ENCODE data around the gene HOMER1.
"Not testable (repeated sequence)": the region's sequence is repeated elsewhere in the genome, so short reads cannot be mapped to it uniquely, and the experiment has no call there.

The HOMER1 gene

GRCh38 chr5:79540939-79541338 lies 27.0 kb upstream of the HOMER1 start:
- H3K4me3 ChIP-seq (ENCODE audit: low read length), result no peak overlapping the region
- H3K27ac ChIP-seq (ENCODE audit: low read length), result no peak overlapping the region
- H3K9ac ChIP-seq (ENCODE audit: low read length), result no peak overlapping the region
- no peaks in the 10 kb centered on the region for H3K4me1 ChIP-seq (ENCODE audit: control insufficient read depth, low read depth, low read length)
- no peaks in the 10 kb centered on the region for H3K9me3 ChIP-seq (ENCODE audit: control insufficient read depth, low read depth, low read length)
- H3K27me3 ChIP-seq (ENCODE audit: control insufficient read depth, insufficient read depth, low read length), result no peaks in the 10 kb centered on the region
- H3K36me3 ChIP-seq (ENCODE audit: control insufficient read depth, low read depth, low read length), result no peaks in the 10 kb centered on the region

- Histone ChIP-seq H3K9ac (ENCODE audit: low read length) (no peak overlapping the region), H3K9me3 (ENCODE audit: control insufficient read depth, low read depth, low read length) (no peaks in the 10 kb centered on the region), H3K27me3 (ENCODE audit: control insufficient read depth, insufficient read depth, low read length) (no peaks in the 10 kb centered on the region), H3K36me3 (ENCODE audit: control insufficient read depth, low read depth, low read length) (no peaks in the 10 kb centered on the region), H3K4me1 (ENCODE audit: control insufficient read depth, low read depth, low read length) (no peaks in the 10 kb centered on the region), H3K27ac (ENCODE audit: low read length) (no peak overlapping the region), H3K4me3 (ENCODE audit: low read length) (no peak overlapping the region)
These were observed 22.4 kb upstream of the HOMER1 start for GRCh38 chr5:79536193-79536906.

DNA sequence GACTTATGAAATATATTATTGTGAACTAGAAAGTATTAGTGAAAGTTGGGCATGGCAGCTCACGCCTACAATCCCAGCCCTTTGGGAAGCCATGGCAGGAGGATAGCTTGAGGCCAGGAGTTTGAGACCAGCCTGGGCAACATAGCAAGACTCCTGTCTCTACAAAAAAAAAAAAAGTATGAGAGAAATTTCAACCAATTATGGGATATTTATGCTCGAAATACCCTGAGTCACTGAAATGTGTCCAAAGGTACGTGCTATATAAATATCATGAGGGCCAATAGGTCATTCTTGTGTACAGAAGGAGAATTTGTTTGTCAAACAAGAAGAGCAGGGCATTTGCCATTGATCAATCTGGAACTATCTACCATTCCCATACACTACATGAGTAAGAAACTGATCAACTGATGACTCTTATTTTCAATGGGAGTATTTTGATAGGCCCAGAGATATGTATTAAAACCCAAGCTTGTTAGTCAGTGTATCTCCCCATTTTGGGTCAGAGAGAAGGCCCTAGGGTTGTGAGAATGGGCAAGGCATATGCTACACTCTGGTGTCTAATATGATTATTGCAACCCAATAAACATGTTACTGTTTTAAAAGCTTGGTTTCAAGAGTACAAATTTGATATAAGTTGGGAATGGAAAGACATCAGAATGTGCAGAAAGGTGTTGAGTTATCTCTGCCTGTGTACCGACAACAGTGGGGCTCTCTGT lies 21.7 kb upstream of the HOMER1 start:
- no peaks in the 10 kb centered on the region for H3K4me1 ChIP-seq (ENCODE audit: control insufficient read depth, low read depth, low read length)
- no peaks in the 10 kb centered on the region for H3K27me3 ChIP-seq (ENCODE audit: control insufficient read depth, insufficient read depth, low read length)

GRCh38 chr5:79529110-79529509 lies 15.2 kb upstream of the HOMER1 start:
- Histone ChIP-seq H3K4me1 (ENCODE audit: control insufficient read depth, low read depth, low read length) (no peaks in the 10 kb centered on the region), H3K36me3 (ENCODE audit: control insufficient read depth, low read depth, low read length) (no peaks in the 10 kb centered on the region), H3K9me3 (ENCODE audit: control insufficient read depth, low read depth, low read length) (peaks cover 5% of the 10 kb centered on the region), H3K9ac (ENCODE audit: low read length) (no peak overlapping the region), H3K27ac (ENCODE audit: low read length) (no peak overlapping the region), H3K27me3 (ENCODE audit: control insufficient read depth, insufficient read depth, low read length) (no peaks in the 10 kb centered on the region), H3K4me3 (ENCODE audit: low read length) (no peak overlapping the region)

More for the DNA sequence above, 21.7 kb upstream of the HOMER1 start:
- no peak overlapping the region for H3K4me3 ChIP-seq (ENCODE audit: low read length)
- H3K27ac ChIP-seq (ENCODE audit: low read length), result no peak overlapping the region
- no peaks in the 10 kb centered on the region for H3K36me3 ChIP-seq (ENCODE audit: control insufficient read depth, low read depth, low read length)
- H3K9me3 ChIP-seq (ENCODE audit: control insufficient read depth, low read depth, low read length), result no peaks in the 10 kb centered on the region
- no peak overlapping the region for H3K9ac ChIP-seq (ENCODE audit: low read length)

GRCh38 chr5:79527431-79527830 lies 13.5 kb upstream of the HOMER1 start:
- Histone ChIP-seq H3K27me3 (ENCODE audit: control insufficient read depth, insufficient read depth, low read length) (no peaks in the 10 kb centered on the region), H3K27ac (ENCODE audit: low read length) (no peak overlapping the region), H3K36me3 (ENCODE audit: control insufficient read depth, low read depth, low read length) (no peaks in the 10 kb centered on the region), H3K4me1 (ENCODE audit: control insufficient read depth, low read depth, low read length) (no peaks in the 10 kb centered on the region), H3K9me3 (ENCODE audit: control insufficient read depth, low read depth, low read length) (peaks cover 5% of the 10 kb centered on the region), H3K4me3 (ENCODE audit: low read length) (no peak overlapping the region), H3K9ac (ENCODE audit: low read length) (no peak overlapping the region)

DNA sequence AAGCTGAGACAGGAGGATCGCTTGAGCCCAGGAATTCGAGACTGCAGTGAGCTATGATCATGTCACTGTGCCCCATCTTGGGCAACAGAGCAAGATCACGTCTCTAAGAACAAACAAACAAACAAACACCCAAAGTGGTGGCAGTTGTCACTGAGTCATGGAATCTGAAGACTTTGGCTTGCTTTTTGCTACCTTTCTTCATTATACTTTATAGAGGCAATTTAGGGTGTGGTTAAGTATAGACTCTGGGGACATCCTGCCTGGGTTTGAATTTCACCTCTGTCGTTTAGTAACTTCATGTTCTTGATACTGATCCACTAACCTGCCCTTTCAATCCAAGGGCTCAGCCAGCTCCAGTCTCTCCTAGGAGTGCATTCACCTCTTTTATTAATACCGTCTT lies 13.0 kb upstream of the HOMER1 start:
- no peak overlapping the region for H3K27ac ChIP-seq (ENCODE audit: low read length)
- no peak overlapping the region for H3K9ac ChIP-seq (ENCODE audit: low read length)
- no peaks in the 10 kb centered on the region for H3K36me3 ChIP-seq (ENCODE audit: control insufficient read depth, low read depth, low read length)
- H3K4me3 ChIP-seq (ENCODE audit: low read length), result no peak overlapping the region
- H3K27me3 ChIP-seq (ENCODE audit: control insufficient read depth, insufficient read depth, low read length), result no peaks in the 10 kb centered on the region
- peaks cover 5% of the 10 kb centered on the region for H3K9me3 ChIP-seq (ENCODE audit: control insufficient read depth, low read depth, low read length)
- H3K4me1 ChIP-seq (ENCODE audit: control insufficient read depth, low read depth, low read length), result no peaks in the 10 kb centered on the region

- Histone ChIP-seq H3K9ac (ENCODE audit: low read length) (no peak overlapping the region), H3K4me3 (ENCODE audit: low read length) (no peak overlapping the region), H3K9me3 (ENCODE audit: control insufficient read depth, low read depth, low read length) (peaks cover 5% of the 10 kb centered on the region), H3K27ac (ENCODE audit: low read length) (no peak overlapping the region), H3K4me1 (ENCODE audit: control insufficient read depth, low read depth, low read length) (no peaks in the 10 kb centered on the region), H3K27me3 (ENCODE audit: control insufficient read depth, insufficient read depth, low read length) (no peaks in the 10 kb centered on the region), H3K36me3 (ENCODE audit: control insufficient read depth, low read depth, low read length) (no peaks in the 10 kb centered on the region)
These were observed 12.6 kb upstream of the HOMER1 start for GRCh38 chr5:79526493-79526892.

DNA sequence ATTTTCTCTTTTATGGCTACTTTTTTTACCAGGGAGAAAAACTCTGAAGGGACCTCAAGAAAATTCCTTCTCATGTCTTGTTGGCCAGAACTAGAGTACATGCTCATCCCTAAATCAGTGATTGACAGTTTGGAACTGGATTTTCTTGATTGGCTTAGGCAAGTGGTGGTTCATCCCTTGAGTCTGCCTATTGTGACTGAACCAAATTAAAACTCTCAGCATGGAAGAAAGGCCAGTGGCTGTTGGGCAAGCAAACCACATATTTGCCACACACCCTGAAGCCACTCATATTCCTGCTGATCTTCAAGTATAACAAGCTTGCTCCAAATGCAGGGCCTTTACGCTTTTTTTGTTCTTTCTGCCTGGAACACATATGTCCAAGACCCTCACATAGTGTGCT lies 7.2 kb upstream of the HOMER1 start:
- no peak overlapping the region for H3K27ac ChIP-seq (ENCODE audit: low read length)
- H3K9me3 ChIP-seq (ENCODE audit: control insufficient read depth, low read depth, low read length), result peaks cover 5% of the 10 kb centered on the region
- no peak overlapping the region for H3K9ac ChIP-seq (ENCODE audit: low read length)
- no peaks in the 10 kb centered on the region for H3K36me3 ChIP-seq (ENCODE audit: control insufficient read depth, low read depth, low read length)
- no peaks in the 10 kb centered on the region for H3K27me3 ChIP-seq (ENCODE audit: control insufficient read depth, insufficient read depth, low read length)
- H3K4me1 ChIP-seq (ENCODE audit: control insufficient read depth, low read depth, low read length), result peaks cover 9% of the 10 kb centered on the region
- no peak overlapping the region for H3K4me3 ChIP-seq (ENCODE audit: low read length)

GRCh38 chr5:79518718-79519117 lies 4.8 kb upstream of the HOMER1 start:
- Histone ChIP-seq H3K27ac (ENCODE audit: low read length) (no peak overlapping the region), H3K4me1 (ENCODE audit: control insufficient read depth, low read depth, low read length) (peaks cover 9% of the 10 kb centered on the region), H3K9ac (ENCODE audit: low read length) (no peak overlapping the region)

GRCh38 chr5:79517601-79518000 lies 3.7 kb upstream of the HOMER1 start:
- no peak overlapping the region for H3K9ac ChIP-seq (ENCODE audit: low read length)
- H3K9me3 ChIP-seq (ENCODE audit: control insufficient read depth, low read depth, low read length), result no peaks in the 10 kb centered on the region
- H3K4me3 ChIP-seq (ENCODE audit: low read length), result no peak overlapping the region
- no peak overlapping the region for H3K27ac ChIP-seq (ENCODE audit: low read length)
- H3K27me3 ChIP-seq (ENCODE audit: control insufficient read depth, insufficient read depth, low read length), result no peaks in the 10 kb centered on the region
- peaks cover 9% of the 10 kb centered on the region for H3K4me1 ChIP-seq (ENCODE audit: control insufficient read depth, low read depth, low read length)
- H3K36me3 ChIP-seq (ENCODE audit: control insufficient read depth, low read depth, low read length), result no peaks in the 10 kb centered on the region

More at GRCh38 chr5:79518718-79519117, 4.8 kb upstream of the HOMER1 start:
- Histone ChIP-seq H3K4me3 (ENCODE audit: low read length) (no peak overlapping the region), H3K27me3 (ENCODE audit: control insufficient read depth, insufficient read depth, low read length) (no peaks in the 10 kb centered on the region), H3K9me3 (ENCODE audit: control insufficient read depth, low read depth, low read length) (no peaks in the 10 kb centered on the region), H3K36me3 (ENCODE audit: control insufficient read depth, low read depth, low read length) (no peaks in the 10 kb centered on the region)

DNA sequence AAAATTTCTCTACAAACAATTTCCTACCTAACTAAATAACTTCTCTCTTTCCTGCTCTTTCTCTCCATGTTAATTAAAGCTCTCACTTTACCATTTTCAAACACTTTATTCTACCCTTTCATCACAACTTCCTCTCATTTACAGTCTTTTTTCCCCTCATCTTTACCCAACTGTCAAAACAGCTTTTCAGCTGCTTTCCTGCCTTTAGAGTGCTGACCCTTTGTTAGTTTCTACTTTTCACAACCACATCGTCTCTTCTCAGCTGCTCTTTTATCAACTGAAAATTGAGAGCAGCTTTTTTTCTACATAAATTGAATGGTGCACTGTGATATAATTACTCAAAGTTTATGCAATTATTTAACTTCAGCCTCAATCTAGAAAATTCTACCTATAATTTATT lies 3.1 kb upstream of the HOMER1 start:
- H3K9me3 ChIP-seq (ENCODE audit: control insufficient read depth, low read depth, low read length), result no peaks in the 10 kb centered on the region
- H3K27ac ChIP-seq (ENCODE audit: low read length), result no peak overlapping the region
- no peak overlapping the region for H3K9ac ChIP-seq (ENCODE audit: low read length)
- H3K4me1 ChIP-seq (ENCODE audit: control insufficient read depth, low read depth, low read length), result peaks cover 9% of the 10 kb centered on the region
- no peak overlapping the region for H3K4me3 ChIP-seq (ENCODE audit: low read length)
- H3K27me3 ChIP-seq (ENCODE audit: control insufficient read depth, insufficient read depth, low read length), result peaks cover 5% of the 10 kb centered on the region
- H3K36me3 ChIP-seq (ENCODE audit: control insufficient read depth, low read depth, low read length), result no peaks in the 10 kb centered on the region

DNA sequence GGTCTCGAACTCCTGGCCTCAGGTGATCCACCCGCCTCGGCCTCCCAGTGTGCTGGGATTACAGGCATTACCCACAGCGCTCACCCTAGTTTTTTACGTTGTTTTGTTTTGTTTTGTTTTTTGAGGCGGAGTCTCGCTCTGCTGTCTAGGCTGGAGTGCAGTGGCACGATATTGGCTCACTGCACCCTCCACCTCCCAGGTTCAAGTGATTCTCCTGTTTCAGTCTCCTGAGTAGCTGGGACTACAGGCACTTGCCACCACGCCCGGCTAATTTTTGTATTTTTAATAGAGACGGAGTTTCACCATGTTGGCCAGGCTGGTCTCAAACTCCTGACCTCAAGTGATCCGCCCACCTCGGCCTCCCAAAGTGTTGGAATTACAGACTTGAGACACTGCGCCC lies 2.4 kb upstream of the HOMER1 start:
- H3K9ac ChIP-seq (ENCODE audit: low read length); H3K36me3 ChIP-seq (ENCODE audit: control insufficient read depth, low read depth, low read length); H3K4me3 ChIP-seq (ENCODE audit: low read length); H3K27ac ChIP-seq (ENCODE audit: low read length); H3K9me3 ChIP-seq (ENCODE audit: control insufficient read depth, low read depth, low read length): not testable (repeated sequence)
- Histone ChIP-seq H3K27me3 (ENCODE audit: control insufficient read depth, insufficient read depth, low read length) (peaks cover 12% of the 10 kb centered on the region), H3K4me1 (ENCODE audit: control insufficient read depth, low read depth, low read length) (peaks cover 13% of the 10 kb centered on the region)

Measured in iPS-18a (cell line).